Ovary (tissue), 3 donors: ENCODE results near the gene MTA1.

Experiments
- POLR2A ChIP-seq: fragments of 450-650 bp; IDR thresholded peaks from one replicate; pipeline ENCODE4 v1.6.1; 2017; ENCODE audit warnings: antibody characterized with exemption, mild to moderate bottlenecking, moderate library complexity
- TF ChIP-seq, protein P1 (sequence below), 3 donors: fragments of 450-650 bp in 2 of 3; fragments of 200-600 bp in 1 of 3; IDR thresholded peaks; one replicate each; pipeline versions ENCODE4 v1.5.1 to v1.8.0; 2016 to 2022; ENCODE audit warnings: antibody characterized with exemption in 3 of 3, mild to moderate bottlenecking in 1 of 3
- donor health status: DM: no; HTN: no; CAD: no.

GRCh38 chr14:105467249-105467941 lies 47.8 kb downstream of the MTA1 start:
- TF ChIP-seq POLR2A, result no peak
- TF ChIP-seq, protein P1, sequence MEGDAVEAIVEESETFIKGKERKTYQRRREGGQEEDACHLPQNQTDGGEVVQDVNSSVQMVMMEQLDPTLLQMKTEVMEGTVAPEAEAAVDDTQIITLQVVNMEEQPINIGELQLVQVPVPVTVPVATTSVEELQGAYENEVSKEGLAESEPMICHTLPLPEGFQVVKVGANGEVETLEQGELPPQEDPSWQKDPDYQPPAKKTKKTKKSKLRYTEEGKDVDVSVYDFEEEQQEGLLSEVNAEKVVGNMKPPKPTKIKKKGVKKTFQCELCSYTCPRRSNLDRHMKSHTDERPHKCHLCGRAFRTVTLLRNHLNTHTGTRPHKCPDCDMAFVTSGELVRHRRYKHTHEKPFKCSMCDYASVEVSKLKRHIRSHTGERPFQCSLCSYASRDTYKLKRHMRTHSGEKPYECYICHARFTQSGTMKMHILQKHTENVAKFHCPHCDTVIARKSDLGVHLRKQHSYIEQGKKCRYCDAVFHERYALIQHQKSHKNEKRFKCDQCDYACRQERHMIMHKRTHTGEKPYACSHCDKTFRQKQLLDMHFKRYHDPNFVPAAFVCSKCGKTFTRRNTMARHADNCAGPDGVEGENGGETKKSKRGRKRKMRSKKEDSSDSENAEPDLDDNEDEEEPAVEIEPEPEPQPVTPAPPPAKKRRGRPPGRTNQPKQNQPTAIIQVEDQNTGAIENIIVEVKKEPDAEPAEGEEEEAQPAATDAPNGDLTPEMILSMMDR (IDR thresholded peaks at IDR 0.05), result no peak
